ENCODE results near the gene CCNDBP1.

Gene CCNDBP1

GRCh38 chr15:43207024-43207423 is 21.8 kb downstream of the CCNDBP1 start:
- TF ChIP-seq CTCF (conservative IDR thresholded peaks at IDR 0.05; ENCODE audit: low read depth, low read length): no peak
- DNase-seq (ENCODE audit: low read depth): no peak
- no peak overlapping the region for H3K4me3 ChIP-seq (ENCODE audit: low read length)

GRCh38 chr15:43208052-43209002 is 23.1 kb downstream of the CCNDBP1 start:
- DNase-seq (ENCODE audit: low read depth): no peak
- TF ChIP-seq CTCF (conservative IDR thresholded peaks at IDR 0.05; ENCODE audit: low read depth, low read length): no peak
- H3K4me3 ChIP-seq (ENCODE audit: low read length): no peak overlapping the region

- H3K4me3 ChIP-seq (ENCODE audit: low read length): no peak overlapping the region
- DNase-seq (ENCODE audit: low read depth): no peak
- no peak for TF ChIP-seq CTCF (conservative IDR thresholded peaks at IDR 0.05; ENCODE audit: low read depth, low read length)
Measured at GRCh38 chr15:43209059-43209824, 24.0 kb downstream of the CCNDBP1 start.

GRCh38 chr15:43210172-43210745 is 25.1 kb downstream of the CCNDBP1 start:
- H3K4me3 ChIP-seq (ENCODE audit: low read length): no peak overlapping the region
- no peak for DNase-seq (ENCODE audit: low read depth)
- TF ChIP-seq CTCF (conservative IDR thresholded peaks at IDR 0.05; ENCODE audit: low read depth, low read length): no peak

- TF ChIP-seq CTCF (conservative IDR thresholded peaks at IDR 0.05; ENCODE audit: low read depth, low read length): no peak
- H3K4me3 ChIP-seq (ENCODE audit: low read length): no peak overlapping the region
- no peak for DNase-seq (ENCODE audit: low read depth)
Measured at GRCh38 chr15:43210807-43211206, 25.6 kb downstream of the CCNDBP1 start.

GRCh38 chr15:43211224-43211735 is 26.1 kb downstream of the CCNDBP1 start:
- no peak overlapping the region for H3K4me3 ChIP-seq (ENCODE audit: low read length)
- DNase-seq (ENCODE audit: low read depth): no peak
- TF ChIP-seq CTCF (conservative IDR thresholded peaks at IDR 0.05; ENCODE audit: low read depth, low read length): no peak
